WI38 (cell line): ENCODE results near the gene KRT14.

Experiments
- H3K4me3 ChIP-seq: 2 replicates; pipeline ENCODE4 v1.5.1; 2011; ENCODE audit warnings: low read depth, mild to moderate bottlenecking, control low read depth, low read length
- CTCF ChIP-seq: IDR thresholded peaks from 2 replicates; pipeline ENCODE4 v1.5.1; 2012; ENCODE audit warnings: low read depth, mild to moderate bottlenecking, control low read depth, low read length

Gene KRT14

DNA sequence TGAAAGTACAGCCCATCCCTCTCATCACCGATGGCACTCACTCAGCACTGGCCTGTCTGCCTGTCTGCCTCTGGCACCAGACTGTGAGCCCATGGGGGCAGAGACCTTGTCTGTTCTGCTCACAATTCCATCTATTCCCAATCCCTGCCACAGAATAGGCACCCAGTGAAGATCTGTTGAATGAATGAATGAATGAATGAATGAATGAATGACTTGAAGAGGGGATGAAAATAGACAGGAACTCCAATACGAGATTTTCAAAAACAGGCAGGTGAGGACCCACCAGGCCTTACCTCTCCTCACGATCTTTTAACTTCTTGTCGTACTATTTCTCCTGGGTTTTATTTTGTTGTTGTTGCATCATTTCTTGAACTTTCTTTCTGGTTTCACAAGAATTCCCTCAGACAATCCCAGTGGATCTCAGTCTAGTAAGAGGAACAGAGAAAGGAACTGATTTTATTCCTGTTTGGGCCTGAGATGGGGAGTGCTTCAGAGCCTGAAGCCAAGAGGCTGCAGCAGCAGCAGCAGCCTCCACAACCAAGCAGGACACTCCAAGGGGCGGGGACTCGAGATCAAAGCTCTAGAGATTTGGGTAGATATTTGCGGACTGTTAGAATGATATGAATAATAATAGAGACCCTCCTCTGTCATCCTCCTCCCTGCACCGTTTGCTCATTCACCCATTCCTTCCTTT, 32.6 kb downstream of the KRT14 start:
- H3K4me3 ChIP-seq = no peak overlapping the region
- TF ChIP-seq CTCF = no peak

DNA sequence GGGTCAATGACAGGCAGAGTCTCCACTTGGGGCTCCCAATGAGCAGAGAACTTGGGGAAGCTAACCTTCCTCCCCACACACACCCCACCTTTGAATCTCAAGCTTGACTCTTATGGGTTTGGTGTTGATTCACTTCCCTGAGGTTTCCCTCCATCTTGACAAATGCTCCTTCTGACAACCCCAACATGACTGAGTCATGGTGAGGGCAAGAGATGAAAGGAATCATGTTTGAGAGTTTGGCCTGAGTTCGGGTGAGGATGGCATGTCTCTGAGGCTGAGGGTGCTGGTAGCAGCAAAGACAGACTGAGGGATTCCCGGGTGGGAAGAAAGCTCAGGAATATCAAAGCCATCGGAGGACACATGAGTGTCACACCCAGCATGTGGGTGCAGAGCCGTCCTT, 33.5 kb downstream of the KRT14 start:
- no peak for TF ChIP-seq CTCF
- H3K4me3 ChIP-seq = no peak overlapping the region

- TF ChIP-seq CTCF = no peak
These were observed 34.2 kb downstream of the KRT14 start for GRCh38 chr17:41552455-41552854.

DNA sequence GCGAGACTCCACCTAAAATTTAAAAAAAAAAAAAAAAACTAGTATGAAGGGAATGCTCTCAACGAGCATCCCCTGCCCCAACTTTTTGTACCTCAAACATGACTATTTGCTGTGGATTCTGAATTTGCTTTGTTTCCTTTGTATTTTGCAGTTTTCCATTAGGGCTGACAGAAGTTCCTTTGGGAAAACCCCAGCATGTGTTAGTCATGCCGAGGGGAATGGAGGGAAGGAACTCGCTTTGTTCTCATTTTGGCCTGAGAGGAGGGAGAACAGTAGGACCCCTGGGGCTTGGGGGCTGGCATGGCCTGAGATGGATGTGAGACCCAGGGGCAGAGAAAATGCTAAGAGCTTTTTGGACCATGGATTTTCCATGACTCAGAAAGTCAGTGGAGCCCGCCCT, 35.3 kb downstream of the KRT14 start:
- no peak overlapping the region for H3K4me3 ChIP-seq

More at GRCh38 chr17:41552455-41552854, 34.2 kb downstream of the KRT14 start:
- no peak overlapping the region for H3K4me3 ChIP-seq

GRCh38 chr17:41549596-41550039, 37.1 kb downstream of the KRT14 start:
- TF ChIP-seq CTCF = no peak
- H3K4me3 ChIP-seq = no peak overlapping the region

More for the DNA sequence above, 35.3 kb downstream of the KRT14 start:
- no peak for TF ChIP-seq CTCF

DNA sequence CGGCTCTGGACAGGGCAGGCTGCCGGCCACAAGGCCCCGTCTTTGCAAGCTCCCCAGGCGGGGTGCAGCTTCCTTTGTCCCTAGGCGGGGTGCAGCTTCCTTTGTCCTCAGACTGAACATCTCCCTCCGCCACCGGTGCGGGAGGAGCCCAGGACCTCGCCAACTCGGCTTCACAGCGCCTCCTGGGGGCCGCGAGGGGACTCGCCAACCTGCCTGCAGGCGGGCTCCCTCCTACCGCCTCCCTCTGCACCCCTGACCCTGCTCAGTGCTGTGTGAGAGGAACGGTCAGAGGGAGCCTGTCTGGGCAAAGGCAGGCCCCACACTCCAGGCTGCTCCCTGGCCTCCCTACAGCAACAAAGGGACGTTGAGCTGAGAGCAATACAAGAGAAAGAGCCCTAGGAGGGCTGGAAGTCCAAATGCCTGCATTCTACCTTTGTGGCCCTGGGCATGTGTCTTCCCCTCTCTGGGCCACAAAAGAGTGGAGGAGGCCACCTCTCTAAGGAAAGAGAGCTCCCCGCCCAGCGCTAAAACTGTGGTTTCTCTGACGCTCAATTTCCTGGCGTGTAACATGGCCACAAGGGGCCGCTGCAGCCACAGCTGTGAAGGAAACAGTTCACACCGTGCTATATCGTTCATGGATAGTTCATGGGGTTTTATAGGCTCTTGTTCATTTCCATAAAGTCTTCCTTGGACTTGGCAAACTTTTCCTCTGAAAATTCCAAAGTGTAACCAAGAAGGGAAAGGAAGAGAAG, 37.7 kb downstream of the KRT14 start:
- peak overlapping the region; percentile 24; the same call in 1 of the 2 replicates for H3K4me3 ChIP-seq
- TF ChIP-seq CTCF = peak; percentile 75
